Spleen (tissue), 7 donors: ENCODE data around the gene PDE4B.

Source experiments
- CTCF ChIP-seq, 11 experiments: fragments of 200-600 bp in 7 of 11; fragments of 450-650 bp in 4 of 11; sonication (generic) in 4 of 11; IDR thresholded peaks in 8 of 11; conservative IDR thresholded peaks in 3 of 11; 1 replicate in 7 of 11; 2 replicates in 4 of 11; pipeline versions ENCODE4 v1.4.0 to v1.8.0; 2016 to 2021; ENCODE audit warnings: antibody characterized with exemption in 11 of 11, inconsistent platforms in 4 of 11, mild to moderate bottlenecking in 1 of 11
- POLR2A ChIP-seq, 3 donors: fragments of 450-650 bp; IDR thresholded peaks; one replicate each; pipeline ENCODE4 v1.5.1; 2017; ENCODE audit warnings: antibody characterized with exemption in 3 of 3, mild to moderate bottlenecking in 1 of 3
- donor health status: DM: no; HTN: no; CAD: no; lungs with moderate emphysema.
- donor health status: DM: no; HTN: no; CAD: no.
- donor health status: DM: no; HTN: no; CAD: no.

GRCh38 chr1:66160719-66161118, 368.0 kb downstream of the PDE4B start:
- TF ChIP-seq POLR2A (IDR thresholded peaks at IDR 0.05) = no peak
- no peak for TF ChIP-seq CTCF (IDR thresholded peaks at IDR 0.05 in 8 of 11, conservative IDR thresholded peaks at IDR 0.05 in 3 of 11)
